SK-N-SH (cell line): ENCODE measurements around the gene CRB2. TPM values are rescaled to one million over a fixed set of nuclear protein-coding genes. Genes with fewer than 3 reads are reported as not detected.

Experiments used
- CTCF ChIA-PET: fragments of 300-600, 350-600 bp; formaldehyde crosslinking; extraction: SDS; loops from one replicate; lab custom pipeline; 2021; lab: Yijun Ruan, JAX
- POLR2A ChIA-PET: fragments of 350-600 bp; sonication (Branson Sonifier 250); formaldehyde crosslinking; extraction: SDS; loops from one replicate; lab custom pipeline; 2020; ENCODE audit warnings: antibody characterized with exemption, inconsistent platforms; lab: Yijun Ruan, JAX
- DNase-seq: peaks from one replicate; pipeline ENCODE4 v3.0.0; 2012
- H2AFZ ChIP-seq: fragments of 200-600 bp; sonication (generic); 2 replicates; pipeline ENCODE4 v1.8.1; 2016; ENCODE audit warnings: antibody characterized with exemption, mild to moderate bottlenecking, low read depth
- H3F3A ChIP-seq: fragments of 200-600 bp; sonication (generic); replicated peaks from 2 replicates; pipeline ENCODE3; 2016; ENCODE audit warnings: antibody characterized with exemption, mild to moderate bottlenecking; ENCODE audit not compliant: insufficient read depth
- H3K27ac ChIP-seq, 2 experiments: fragments of 200-500 bp in 1 of 2; fragments of 200-600 bp in 1 of 2; sonication (Bioruptor generic) in 1 of 2; sonication (generic), shearing (Covaris generic) in 1 of 2; 2 replicates each; pipeline versions ENCODE4 v1.5.1 to v1.6.1; 2014 to 2016; ENCODE audit warnings: low read depth in 2 of 2, inconsistent platforms in 1 of 2, low read length in 1 of 2, mild to moderate bottlenecking in 1 of 2, mixed read lengths in 1 of 2
- H3K27me3 ChIP-seq: fragments of 200-600 bp; sonication (generic), shearing (Covaris generic); 2 replicates; pipeline ENCODE4 v1.6.1; 2016; ENCODE audit warnings: mixed run types; ENCODE audit not compliant: insufficient read depth
- H3K36me3 ChIP-seq, 2 experiments: fragments of 200-500 bp in 1 of 2; fragments of 200-600 bp in 1 of 2; sonication (Bioruptor generic) in 1 of 2; sonication (generic) in 1 of 2; replicated peaks in 1 of 2; 2 replicates each; pipeline versions ENCODE3 to v1.5.1; 2014 to 2016; ENCODE audit warnings: low read length in 1 of 2, mild to moderate bottlenecking in 1 of 2; ENCODE audit not compliant: insufficient read depth in 2 of 2, control insufficient read depth in 1 of 2
- H3K4me1 ChIP-seq, 2 experiments: fragments of 200-500 bp in 1 of 2; fragments of 200-600 bp in 1 of 2; sonication (Bioruptor generic) in 1 of 2; sonication (generic), shearing (Covaris generic) in 1 of 2; 2 replicates each; pipeline versions ENCODE4 v1.5.1 to v1.6.1; 2014 to 2016; ENCODE audit warnings: low read depth in 1 of 2, low read length in 1 of 2, mixed run types in 1 of 2; ENCODE audit not compliant: insufficient read depth in 2 of 2, control insufficient read depth in 1 of 2
- H3K4me2 ChIP-seq: fragments of 200-600 bp; sonication (generic), shearing (Covaris generic); 2 replicates; pipeline ENCODE4 v1.6.1; 2017; ENCODE audit warnings: mixed run types
- H3K4me3 ChIP-seq, 2 experiments: fragments of 200-500 bp in 1 of 2; fragments of 200-600 bp in 1 of 2; sonication (Bioruptor generic) in 1 of 2; sonication (generic), shearing (Covaris generic) in 1 of 2; 2 replicates each; pipeline versions ENCODE4 v1.5.1 to v1.8.1; 2014 to 2016; ENCODE audit warnings: low read depth in 2 of 2, inconsistent platforms in 1 of 2, low read length in 1 of 2, mild to moderate bottlenecking in 1 of 2, mixed read lengths in 1 of 2, moderate library complexity in 1 of 2
- H3K79me2 ChIP-seq: fragments of 200-600 bp; sonication (generic); 2 replicates; pipeline ENCODE4 v1.8.1; 2017; ENCODE audit warnings: mild to moderate bottlenecking; ENCODE audit not compliant: insufficient read depth
- H3K9ac ChIP-seq: fragments of 200-600 bp; sonication (generic); 2 replicates; pipeline ENCODE4 v1.6.1; 2017; ENCODE audit warnings: mixed run types
- H3K9me2 ChIP-seq: fragments of 200-600 bp; sonication (generic); 2 replicates; pipeline ENCODE4 v1.6.1; 2017; ENCODE audit warnings: mixed run types
- H3K9me3 ChIP-seq: fragments of 200-600 bp; sonication (generic); 2 replicates; pipeline ENCODE4 v1.6.1; 2017; ENCODE audit warnings: mixed run types, mild to moderate bottlenecking, moderate library complexity
- H4K20me1 ChIP-seq: fragments of 200-600 bp; sonication (generic); 2 replicates; pipeline ENCODE4 v1.6.1; 2017; ENCODE audit warnings: mild to moderate bottlenecking, mixed run types; ENCODE audit not compliant: insufficient read depth
- EP300 ChIP-seq, 2 experiments: IDR thresholded peaks; 2 replicates each; pipeline versions ENCODE4 v1.4.0 to v1.6.1; 2012; ENCODE audit warnings: borderline replicate concordance in 1 of 2, low read depth in 1 of 2, low read length in 1 of 2
- FOSL2 ChIP-seq: IDR thresholded peaks from 2 replicates; pipeline ENCODE4 v1.4.0; 2012; ENCODE audit warnings: low read depth, mild to moderate bottlenecking, moderate library complexity, borderline replicate concordance
- FOXJ3 ChIP-seq: sonication (generic); formaldehyde crosslinking; IDR thresholded peaks from 2 replicates; pipeline ENCODE4 v1.5.1; 2020; ENCODE audit warnings: mild to moderate bottlenecking, missing genetic modification reagents
- GATA2 ChIP-seq: sonication (generic); formaldehyde crosslinking; IDR thresholded peaks from 2 replicates; pipeline ENCODE4 v1.5.0; 2020; ENCODE audit warnings: mild to moderate bottlenecking, missing genetic modification reagents
- JUND ChIP-seq: IDR thresholded peaks from 2 replicates; pipeline ENCODE4 v1.4.0; 2012
- MEF2A ChIP-seq: IDR thresholded peaks from 2 replicates; pipeline ENCODE4 v1.4.0; 2012; ENCODE audit warnings: low read depth, borderline replicate concordance
- NRF1 ChIP-seq: IDR thresholded peaks from 2 replicates; pipeline ENCODE4 v1.6.1; 2012; ENCODE audit warnings: low read depth, mild to moderate bottlenecking, low read length
- POLR2AphosphoS5 ChIP-seq: IDR thresholded peaks from 2 replicates; pipeline ENCODE4 v1.6.1; 2012; ENCODE audit warnings: low read depth, low read length
- RAD21 ChIP-seq: IDR thresholded peaks from 2 replicates; pipeline ENCODE4 v1.6.1; 2012; ENCODE audit warnings: mild to moderate bottlenecking, low read length
- RCOR1 ChIP-seq: fragments of 150-350 bp; IDR thresholded peaks from 2 replicates; pipeline ENCODE4 v1.6.1; 2017; ENCODE audit warnings: antibody characterized with exemption, low read length
- RXRA ChIP-seq: IDR thresholded peaks from 2 replicates; pipeline ENCODE4 v1.4.0; 2012; ENCODE audit warnings: low read depth, mild to moderate bottlenecking, borderline replicate concordance
- SMC3 ChIP-seq: IDR thresholded peaks from 2 replicates; pipeline ENCODE4 v1.6.1; 2012; ENCODE audit warnings: low read depth, low read length, improper control_type of control experiment
- TAF1 ChIP-seq: IDR thresholded peaks from 2 replicates; pipeline ENCODE4 v1.6.1; 2012; ENCODE audit warnings: low read depth, mild to moderate bottlenecking, low read length, moderate library complexity, borderline replicate concordance
- TCF12 ChIP-seq: IDR thresholded peaks from 2 replicates; pipeline ENCODE4 v1.4.0; 2012
- WGBS: methylation state at CpG from one replicate; pipeline ENCODE4 v1.1.6; 2017; ENCODE audit warnings: low lambda C conversion rate; 5-methylcytosine and 5-hydroxymethylcytosine counted together
- polyA plus RNA-seq, 3 experiments: library from polyadenylated mRNA; depleted of rRNA; stranded (reverse); fragments of >200 nt; gene quantifications; 2 replicates each; pipeline ENCODE4 v1.2.3, GENCODE V29; 2012
- TF ChIP-seq, protein P1 (sequence below): fragments of 150-350 bp; IDR thresholded peaks from 2 replicates; pipeline ENCODE4 v1.6.1; 2016; ENCODE audit warnings: mild to moderate bottlenecking, low read depth, low read length
- TF ChIP-seq, protein P2 (sequence below): IDR thresholded peaks from 2 replicates; pipeline ENCODE4 v1.4.0; 2012; ENCODE audit warnings: low read depth, borderline replicate concordance
- TF ChIP-seq, protein P3 (sequence below): IDR thresholded peaks from 2 replicates; pipeline ENCODE4 v1.6.1; 2012; ENCODE audit warnings: mild to moderate bottlenecking, low read depth, low read length, moderate library complexity
- TF ChIP-seq, protein P4 (sequence below): fragments of 150-350 bp; IDR thresholded peaks from 2 replicates; pipeline ENCODE4 v1.6.1; 2017; ENCODE audit warnings: antibody characterized with exemption, low read length, low read depth, borderline replicate concordance
- TF ChIP-seq, protein P5 (sequence below): IDR thresholded peaks from 2 replicates; pipeline ENCODE4 v1.4.0; 2012; ENCODE audit warnings: low read depth, borderline replicate concordance

The CRB2 gene
- polyA plus RNA-seq, 1 of the 3 experiments (the other 2 are of a cell fraction), result not detected

DNA sequence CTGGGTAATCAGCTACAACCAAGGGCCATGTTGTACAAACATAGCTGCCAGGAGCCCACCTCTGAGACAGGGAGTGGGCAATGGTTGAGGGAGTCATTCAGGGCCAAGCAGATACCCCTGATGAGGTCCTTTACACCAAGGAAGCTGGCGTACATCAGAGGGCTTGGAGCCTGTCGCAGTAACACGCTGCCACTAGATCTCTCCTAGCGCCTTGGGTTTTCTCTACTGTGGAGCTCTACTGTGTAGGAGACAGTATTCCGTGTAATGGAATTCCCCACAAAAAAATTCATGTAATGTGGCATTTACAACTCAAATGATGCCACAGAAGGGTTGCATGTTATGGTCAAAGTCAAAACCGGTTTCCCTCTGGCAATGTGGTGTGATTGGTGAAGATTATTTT is 41.4 kb upstream of the CRB2 start:
- H3K9me2 ChIP-seq, result no peaks in the 10 kb centered on the region
- no peak overlapping the region for H3K27ac ChIP-seq
- no peaks in the 10 kb centered on the region for H3K27me3 ChIP-seq
- TF ChIP-seq JUND (no peak), RCOR1 (no peak), TAF1 (no peak)
- TF ChIP-seq, all 33 proteins: peak for 0
- WGBS, result 84% methylated on average over 5 of the region's 6 CpGs
- H3K79me2 ChIP-seq, result no peaks in the 10 kb centered on the region
- H3K9me3 ChIP-seq, result no peaks in the 10 kb centered on the region
- no peaks in the 10 kb centered on the region for H3K36me3 ChIP-seq
- H2AFZ ChIP-seq, result no peak overlapping the region
- H3K4me3 ChIP-seq, result no peak overlapping the region
- peaks cover 5 to 15% of the 10 kb centered on the region in 2 experiments; a peak in 2 of 4 replicates for H3K4me1 ChIP-seq
- POLR2A ChIA-PET, result no interaction called here
- no peak overlapping the region for H3K4me2 ChIP-seq
- no peak overlapping the region for H3K9ac ChIP-seq
- peaks cover 3% of the 10 kb centered on the region for H3F3A ChIP-seq
- H4K20me1 ChIP-seq, result no peaks in the 10 kb centered on the region
- CTCF ChIA-PET, result interaction anchor here (0.7 kb wide), 1 partner anchor 35 kb away, joined by 3 read pairs; no protein-coding TSS in a partner anchor
- no peak for DNase-seq

DNA sequence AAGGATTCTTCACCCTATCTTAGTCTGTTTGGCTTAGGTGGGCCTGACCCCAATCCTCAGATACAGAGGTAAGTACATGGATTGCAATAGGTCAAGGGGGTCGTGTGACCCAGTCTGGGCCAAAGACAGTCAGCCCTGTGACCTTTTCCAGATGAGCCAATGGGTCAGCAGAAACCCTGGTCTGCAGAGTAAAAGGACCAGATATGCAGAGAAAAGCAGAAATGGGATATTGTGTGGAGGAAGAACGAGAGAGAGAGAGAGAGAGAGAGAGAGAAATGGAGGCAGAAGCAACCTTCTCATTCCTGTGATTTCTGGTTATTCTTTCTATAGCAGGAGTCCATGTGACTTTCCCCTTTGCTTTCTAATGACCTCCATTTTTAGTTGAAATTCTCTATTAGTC is 40.4 kb upstream of the CRB2 start:
- Histone ChIP-seq H2AFZ (no peak overlapping the region), H3K4me2 (no peak overlapping the region), H4K20me1 (no peaks in the 10 kb centered on the region), H3K36me3 (no peaks in the 10 kb centered on the region), H3K9me3 (no peaks in the 10 kb centered on the region), H3K79me2 (no peaks in the 10 kb centered on the region), H3K27ac (no peak overlapping the region), H3K9me2 (no peaks in the 10 kb centered on the region), H3K9ac (no peak overlapping the region), H3K4me3 (no peak overlapping the region), H3F3A (peaks cover 3% of the 10 kb centered on the region), H3K27me3 (no peaks in the 10 kb centered on the region), H3K4me1 (peaks cover 5 to 15% of the 10 kb centered on the region in 2 experiments; a peak in 2 of 4 replicates)
- WGBS, result 39% methylated on average over 2 of the region's 2 CpGs
- CTCF ChIA-PET, result no interaction called here
- POLR2A ChIA-PET, result no interaction called here
- DNase-seq, result no peak
- TF ChIP-seq FOXJ3, result no peak
- no peak for TF ChIP-seq POLR2AphosphoS5
- TF ChIP-seq, protein P1, sequence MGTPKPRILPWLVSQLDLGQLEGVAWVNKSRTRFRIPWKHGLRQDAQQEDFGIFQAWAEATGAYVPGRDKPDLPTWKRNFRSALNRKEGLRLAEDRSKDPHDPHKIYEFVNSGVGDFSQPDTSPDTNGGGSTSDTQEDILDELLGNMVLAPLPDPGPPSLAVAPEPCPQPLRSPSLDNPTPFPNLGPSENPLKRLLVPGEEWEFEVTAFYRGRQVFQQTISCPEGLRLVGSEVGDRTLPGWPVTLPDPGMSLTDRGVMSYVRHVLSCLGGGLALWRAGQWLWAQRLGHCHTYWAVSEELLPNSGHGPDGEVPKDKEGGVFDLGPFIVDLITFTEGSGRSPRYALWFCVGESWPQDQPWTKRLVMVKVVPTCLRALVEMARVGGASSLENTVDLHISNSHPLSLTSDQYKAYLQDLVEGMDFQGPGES, result no peak
- TF ChIP-seq, protein P2, sequence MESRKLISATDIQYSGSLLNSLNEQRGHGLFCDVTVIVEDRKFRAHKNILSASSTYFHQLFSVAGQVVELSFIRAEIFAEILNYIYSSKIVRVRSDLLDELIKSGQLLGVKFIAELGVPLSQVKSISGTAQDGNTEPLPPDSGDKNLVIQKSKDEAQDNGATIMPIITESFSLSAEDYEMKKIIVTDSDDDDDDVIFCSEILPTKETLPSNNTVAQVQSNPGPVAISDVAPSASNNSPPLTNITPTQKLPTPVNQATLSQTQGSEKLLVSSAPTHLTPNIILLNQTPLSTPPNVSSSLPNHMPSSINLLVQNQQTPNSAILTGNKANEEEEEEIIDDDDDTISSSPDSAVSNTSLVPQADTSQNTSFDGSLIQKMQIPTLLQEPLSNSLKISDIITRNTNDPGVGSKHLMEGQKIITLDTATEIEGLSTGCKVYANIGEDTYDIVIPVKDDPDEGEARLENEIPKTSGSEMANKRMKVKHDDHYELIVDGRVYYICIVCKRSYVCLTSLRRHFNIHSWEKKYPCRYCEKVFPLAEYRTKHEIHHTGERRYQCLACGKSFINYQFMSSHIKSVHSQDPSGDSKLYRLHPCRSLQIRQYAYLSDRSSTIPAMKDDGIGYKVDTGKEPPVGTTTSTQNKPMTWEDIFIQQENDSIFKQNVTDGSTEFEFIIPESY, result no peak
- TF ChIP-seq RAD21, result no peak
- TF ChIP-seq FOSL2, result no peak
- TF ChIP-seq RCOR1, result no peak
- no peak for TF ChIP-seq EP300 (IDR thresholded peaks at IDR 0.05; ENCODE audit: borderline replicate concordance in 1 of 2, low read depth in 1 of 2, low read length in 1 of 2)
- TF ChIP-seq, protein P3, sequence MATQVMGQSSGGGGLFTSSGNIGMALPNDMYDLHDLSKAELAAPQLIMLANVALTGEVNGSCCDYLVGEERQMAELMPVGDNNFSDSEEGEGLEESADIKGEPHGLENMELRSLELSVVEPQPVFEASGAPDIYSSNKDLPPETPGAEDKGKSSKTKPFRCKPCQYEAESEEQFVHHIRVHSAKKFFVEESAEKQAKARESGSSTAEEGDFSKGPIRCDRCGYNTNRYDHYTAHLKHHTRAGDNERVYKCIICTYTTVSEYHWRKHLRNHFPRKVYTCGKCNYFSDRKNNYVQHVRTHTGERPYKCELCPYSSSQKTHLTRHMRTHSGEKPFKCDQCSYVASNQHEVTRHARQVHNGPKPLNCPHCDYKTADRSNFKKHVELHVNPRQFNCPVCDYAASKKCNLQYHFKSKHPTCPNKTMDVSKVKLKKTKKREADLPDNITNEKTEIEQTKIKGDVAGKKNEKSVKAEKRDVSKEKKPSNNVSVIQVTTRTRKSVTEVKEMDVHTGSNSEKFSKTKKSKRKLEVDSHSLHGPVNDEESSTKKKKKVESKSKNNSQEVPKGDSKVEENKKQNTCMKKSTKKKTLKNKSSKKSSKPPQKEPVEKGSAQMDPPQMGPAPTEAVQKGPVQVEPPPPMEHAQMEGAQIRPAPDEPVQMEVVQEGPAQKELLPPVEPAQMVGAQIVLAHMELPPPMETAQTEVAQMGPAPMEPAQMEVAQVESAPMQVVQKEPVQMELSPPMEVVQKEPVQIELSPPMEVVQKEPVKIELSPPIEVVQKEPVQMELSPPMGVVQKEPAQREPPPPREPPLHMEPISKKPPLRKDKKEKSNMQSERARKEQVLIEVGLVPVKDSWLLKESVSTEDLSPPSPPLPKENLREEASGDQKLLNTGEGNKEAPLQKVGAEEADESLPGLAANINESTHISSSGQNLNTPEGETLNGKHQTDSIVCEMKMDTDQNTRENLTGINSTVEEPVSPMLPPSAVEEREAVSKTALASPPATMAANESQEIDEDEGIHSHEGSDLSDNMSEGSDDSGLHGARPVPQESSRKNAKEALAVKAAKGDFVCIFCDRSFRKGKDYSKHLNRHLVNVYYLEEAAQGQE, result no peak
- no peak for TF ChIP-seq NRF1
- no peak for TF ChIP-seq RXRA
- no peak for TF ChIP-seq JUND
- TF ChIP-seq MEF2A, result no peak
- TF ChIP-seq, protein P4, sequence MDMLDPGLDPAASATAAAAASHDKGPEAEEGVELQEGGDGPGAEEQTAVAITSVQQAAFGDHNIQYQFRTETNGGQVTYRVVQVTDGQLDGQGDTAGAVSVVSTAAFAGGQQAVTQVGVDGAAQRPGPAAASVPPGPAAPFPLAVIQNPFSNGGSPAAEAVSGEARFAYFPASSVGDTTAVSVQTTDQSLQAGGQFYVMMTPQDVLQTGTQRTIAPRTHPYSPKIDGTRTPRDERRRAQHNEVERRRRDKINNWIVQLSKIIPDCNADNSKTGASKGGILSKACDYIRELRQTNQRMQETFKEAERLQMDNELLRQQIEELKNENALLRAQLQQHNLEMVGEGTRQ, result no peak
- TF ChIP-seq, protein P5, sequence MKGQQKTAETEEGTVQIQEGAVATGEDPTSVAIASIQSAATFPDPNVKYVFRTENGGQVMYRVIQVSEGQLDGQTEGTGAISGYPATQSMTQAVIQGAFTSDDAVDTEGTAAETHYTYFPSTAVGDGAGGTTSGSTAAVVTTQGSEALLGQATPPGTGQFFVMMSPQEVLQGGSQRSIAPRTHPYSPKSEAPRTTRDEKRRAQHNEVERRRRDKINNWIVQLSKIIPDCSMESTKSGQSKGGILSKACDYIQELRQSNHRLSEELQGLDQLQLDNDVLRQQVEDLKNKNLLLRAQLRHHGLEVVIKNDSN, result no peak
- TF ChIP-seq TCF12, result no peak
- TF ChIP-seq TAF1, result no peak
- no peak for TF ChIP-seq SMC3
- TF ChIP-seq GATA2 (CRISPR knock-in tag), result no peak
